ENCODE data around the gene RAD21L1. TPM values are rescaled to one million over a fixed set of nuclear protein-coding genes. Genes with fewer than 3 reads are reported as not detected.

The RAD21L1 gene
- total and polyA plus RNA-seq, 10 donors, result not detected

- Histone ChIP-seq H3K4me1 (no peaks in the 10 kb centered on the region), H3K36me3 (no peaks in the 10 kb centered on the region), H3K9me3 (no peaks in the 10 kb centered on the region), H3K4me3 (no peak overlapping the region), H3K27ac (no peak overlapping the region), H3K27me3 (replicated peaks in 1 of 7) (no peaks in the 10 kb centered on the region)
- 63 to 86% (median 79%) methylated on average over 7 of the region's 7 CpGs for WGBS, 5 donors
- DNase-seq, result no peak
- intact Hi-C loops (cut with DNase I; ENCODE audit: low total_unique reads), result no loop called here
- no peak for TF ChIP-seq POLR2AphosphoS5 (IDR thresholded peaks at IDR 0.05)
- TF ChIP-seq, protein P1, sequence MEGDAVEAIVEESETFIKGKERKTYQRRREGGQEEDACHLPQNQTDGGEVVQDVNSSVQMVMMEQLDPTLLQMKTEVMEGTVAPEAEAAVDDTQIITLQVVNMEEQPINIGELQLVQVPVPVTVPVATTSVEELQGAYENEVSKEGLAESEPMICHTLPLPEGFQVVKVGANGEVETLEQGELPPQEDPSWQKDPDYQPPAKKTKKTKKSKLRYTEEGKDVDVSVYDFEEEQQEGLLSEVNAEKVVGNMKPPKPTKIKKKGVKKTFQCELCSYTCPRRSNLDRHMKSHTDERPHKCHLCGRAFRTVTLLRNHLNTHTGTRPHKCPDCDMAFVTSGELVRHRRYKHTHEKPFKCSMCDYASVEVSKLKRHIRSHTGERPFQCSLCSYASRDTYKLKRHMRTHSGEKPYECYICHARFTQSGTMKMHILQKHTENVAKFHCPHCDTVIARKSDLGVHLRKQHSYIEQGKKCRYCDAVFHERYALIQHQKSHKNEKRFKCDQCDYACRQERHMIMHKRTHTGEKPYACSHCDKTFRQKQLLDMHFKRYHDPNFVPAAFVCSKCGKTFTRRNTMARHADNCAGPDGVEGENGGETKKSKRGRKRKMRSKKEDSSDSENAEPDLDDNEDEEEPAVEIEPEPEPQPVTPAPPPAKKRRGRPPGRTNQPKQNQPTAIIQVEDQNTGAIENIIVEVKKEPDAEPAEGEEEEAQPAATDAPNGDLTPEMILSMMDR (IDR thresholded peaks at IDR 0.05 in 8 of 11, conservative IDR thresholded peaks at IDR 0.05 in 3 of 11), result no peak
- TF ChIP-seq POLR2A (IDR thresholded peaks at IDR 0.05), result no peak
Observed at GRCh38 chr20:1281279-1282057, 55.6 kb downstream of the RAD21L1 start.

GRCh38 chr20:1282966-1283365 lies 57.1 kb downstream of the RAD21L1 start:
- no peak overlapping the region for H3K27ac ChIP-seq
- intact Hi-C loops (cut with DNase I; ENCODE audit: low total_unique reads), result no loop called here
- 80 to 90% (median 84%) methylated on average over 3 of the region's 3 CpGs for WGBS, 5 donors
- no peaks in the 10 kb centered on the region for H3K36me3 ChIP-seq
- TF ChIP-seq, protein P1 (IDR thresholded peaks at IDR 0.05 in 8 of 11, conservative IDR thresholded peaks at IDR 0.05 in 3 of 11), result no peak
- TF ChIP-seq POLR2AphosphoS5 (IDR thresholded peaks at IDR 0.05) (no peak), POLR2A (IDR thresholded peaks at IDR 0.05) (no peak)
- no peaks in the 10 kb centered on the region for H3K27me3 ChIP-seq (replicated peaks in 1 of 7)
- DNase-seq, result no peak
- H3K4me3 ChIP-seq, result no peak overlapping the region
- H3K4me1 ChIP-seq, result no peaks in the 10 kb centered on the region
- no peaks in the 10 kb centered on the region for H3K9me3 ChIP-seq

GRCh38 chr20:1283522-1284510 lies 58.0 kb downstream of the RAD21L1 start:
- H3K4me3 ChIP-seq, result no peak overlapping the region
- no peak overlapping the region for H3K27ac ChIP-seq
- TF ChIP-seq, protein P1 (IDR thresholded peaks at IDR 0.05 in 8 of 11, conservative IDR thresholded peaks at IDR 0.05 in 3 of 11), result no peak
- no peak for TF ChIP-seq POLR2A (IDR thresholded peaks at IDR 0.05)
- no peak for TF ChIP-seq POLR2AphosphoS5 (IDR thresholded peaks at IDR 0.05)
- no peaks in the 10 kb centered on the region for H3K4me1 ChIP-seq
- no peak for DNase-seq
- intact Hi-C loops (cut with DNase I; ENCODE audit: low total_unique reads), result no loop called here
- WGBS, 5 donors, result 88 to 92% (median 90%) methylated on average over 9 of the region's 9 CpGs
- no peaks in the 10 kb centered on the region for H3K36me3 ChIP-seq
- H3K9me3 ChIP-seq, result no peaks in the 10 kb centered on the region
- no peaks in the 10 kb centered on the region for H3K27me3 ChIP-seq (replicated peaks in 1 of 7)

All from spleen (tissue), 11 donors.